A549 treated with AZD9567 at 1 μM for 4 hours (cell line): ENCODE results near the gene PRR32. TPM values are rescaled to one million over a fixed set of nuclear protein-coding genes. Genes with fewer than 3 reads are reported as not detected.

ENCODE experiments used
- total RNA-seq: library from RNA; stranded (reverse); fragments of 200-300 nt; extraction: Qiagen RNA extraction; gene quantifications from 5 replicates; pipeline ENCODE4 v1.2.3, GENCODE V29; 2022; ENCODE audit not compliant: insufficient read depth

Gene PRR32
- not detected in 5 replicates for total RNA-seq

GRCh38 chrX:126819429-126819828 is at the start of gene PRR32:
TSS of gene PRR32 (plus strand) at chrX:126819729. CDS start at chrX:126819844, 115 bp downstream.

